CD4-positive, alpha-beta T cell treated with Interleukin-17A for 4 hours (primary cell): ENCODE results near the gene SIDT2.

Source experiments
- DNase-seq: peaks from one replicate; pipeline ENCODE4 v3.0.0-alpha.2; 2020; ENCODE audit warnings: mixed read lengths

Gene SIDT2

GRCh38 chr11:117223741-117224689 is 45.5 kb downstream of the SIDT2 start:
- no peak for DNase-seq

GRCh38 chr11:117225553-117226170 is 47.1 kb downstream of the SIDT2 start:
- no peak for DNase-seq

GRCh38 chr11:117226388-117227385 is 48.1 kb downstream of the SIDT2 start:
- peak; percentile 53 for DNase-seq

- no peak for DNase-seq
These were observed 49.5 kb downstream of the SIDT2 start for GRCh38 chr11:117228091-117228490.

GRCh38 chr11:117229411-117229810 is 50.9 kb downstream of the SIDT2 start:
- DNase-seq: no peak

- DNase-seq: no peak
These were observed 51.4 kb downstream of the SIDT2 start for GRCh38 chr11:117229931-117230285.

- DNase-seq: peak; percentile 52
These were observed 51.9 kb downstream of the SIDT2 start for GRCh38 chr11:117230286-117230961.

- DNase-seq: no peak
These were observed 52.7 kb downstream of the SIDT2 start for GRCh38 chr11:117230999-117231841.

GRCh38 chr11:117231842-117232091 is 53.2 kb downstream of the SIDT2 start, which contains the start of gene PCSK7:
Gene PCSK7 (minus strand): TSS chr11:117232073. CDS start chr11:117229844, 2,229 bp downstream.
- DNase-seq: no peak

- peak; percentile 83 for DNase-seq
These were observed 53.7 kb downstream of the SIDT2 start, which contains the start of gene RNF214 for GRCh38 chr11:117232092-117232878. Gene RNF214 (plus strand): TSS chr11:117232671. CDS start chr11:117234273, 1,602 bp downstream.

GRCh38 chr11:117232911-117233409 is 54.4 kb downstream of the SIDT2 start:
- peak; percentile 19 for DNase-seq

GRCh38 chr11:117238221-117238620 is 59.7 kb downstream of the SIDT2 start:
- DNase-seq: no peak

- DNase-seq: no peak
These were observed 60.8 kb downstream of the SIDT2 start for GRCh38 chr11:117239295-117239694.
